Smooth muscle cell (in vitro differentiated cells): Measurements from ENCODE around the gene MIER3. TPM values are rescaled to one million over a fixed set of nuclear protein-coding genes. Genes with fewer than 3 reads are reported as not detected.

Experiments
- DNase-seq: peaks from one replicate; lab custom pipeline; 2025; ENCODE audit not compliant: unreplicated experiment; lab: John Stamatoyannopoulos, UW
- H2AFZ ChIP-seq: fragments of 200-600 bp; sonication (generic); 2 replicates; pipeline ENCODE4 v1.6.0; 2016; ENCODE audit warnings: antibody characterized with exemption, low read depth, mild to moderate bottlenecking
- H3F3A ChIP-seq: fragments of 200-600 bp; sonication (generic); 2 replicates; pipeline ENCODE4 v1.6.0; 2017; ENCODE audit warnings: antibody characterized with exemption, low read depth
- H3K27ac ChIP-seq: fragments of 200-600 bp; sonication (generic); 2 replicates; pipeline ENCODE4 v1.5.1; 2016; ENCODE audit warnings: low read depth, mild to moderate bottlenecking
- H3K27me3 ChIP-seq: fragments of 200-600 bp; sonication (generic); 2 replicates; pipeline ENCODE4 v1.6.1; 2016; ENCODE audit warnings: low read depth, mild to moderate bottlenecking
- H3K36me3 ChIP-seq: fragments of 200-600 bp; sonication (generic); 2 replicates; pipeline ENCODE4 v1.5.1; 2016; ENCODE audit warnings: low read depth
- H3K4me1 ChIP-seq: fragments of 200-600 bp; sonication (generic); 2 replicates; pipeline ENCODE4 v1.5.1; 2016; ENCODE audit warnings: low read depth
- H3K4me2 ChIP-seq: fragments of 200-600 bp; sonication (generic); 2 replicates; pipeline ENCODE4 v1.6.0; 2016; ENCODE audit warnings: mild to moderate bottlenecking
- H3K4me3 ChIP-seq: fragments of 200-600 bp; sonication (generic); 2 replicates; pipeline ENCODE4 v1.5.1; 2016; ENCODE audit warnings: mild to moderate bottlenecking
- H3K79me2 ChIP-seq: fragments of 200-600 bp; sonication (generic); 2 replicates; pipeline ENCODE4 v1.6.0; 2016; ENCODE audit warnings: low read depth, mild to moderate bottlenecking
- H3K9ac ChIP-seq: fragments of 200-600 bp; sonication (generic); 2 replicates; pipeline ENCODE4 v1.6.0; 2016; ENCODE audit warnings: low read depth
- H3K9me3 ChIP-seq: fragments of 200-600 bp; sonication (generic); replicated peaks from 2 replicates; pipeline ENCODE4 v1.5.1; 2016; ENCODE audit warnings: low read depth
- H4K20me1 ChIP-seq: fragments of 200-600 bp; sonication (generic); 2 replicates; pipeline ENCODE4 v1.6.0; 2016; ENCODE audit warnings: low read depth
- WGBS: methylation state at CpG from one replicate; pipeline ENCODE4 v1.1.7; 2016; ENCODE audit warnings: low lambda C conversion rate; 5-methylcytosine and 5-hydroxymethylcytosine counted together
- polyA plus RNA-seq: library from polyadenylated mRNA; unstranded; fragments of >200 nt; fragmentation: Nextera tagmentation; extraction: Ambion mirVana; gene quantifications from 2 replicates; pipeline ENCODE4 v1.2.1, GENCODE V29; 2016
- total RNA-seq: library from RNA; depleted of rRNA; stranded (reverse); fragments of >200 nt; gene quantifications from 2 replicates; pipeline ENCODE4 v1.2.3, GENCODE V29; 2014
- TF ChIP-seq, protein P1 (sequence below): fragments of 200-600 bp; sonication (generic); IDR thresholded peaks from 2 replicates; pipeline ENCODE4 v1.5.1; 2017; ENCODE audit warnings: borderline replicate concordance, mild to moderate bottlenecking, antibody characterized with exemption; ENCODE audit not compliant: insufficient read depth, poor library complexity, severe bottlenecking

Gene MIER3
- total and polyA plus RNA-seq, 2 experiments from 2014 or later, result 4.1 to 23.4 TPM

DNA sequence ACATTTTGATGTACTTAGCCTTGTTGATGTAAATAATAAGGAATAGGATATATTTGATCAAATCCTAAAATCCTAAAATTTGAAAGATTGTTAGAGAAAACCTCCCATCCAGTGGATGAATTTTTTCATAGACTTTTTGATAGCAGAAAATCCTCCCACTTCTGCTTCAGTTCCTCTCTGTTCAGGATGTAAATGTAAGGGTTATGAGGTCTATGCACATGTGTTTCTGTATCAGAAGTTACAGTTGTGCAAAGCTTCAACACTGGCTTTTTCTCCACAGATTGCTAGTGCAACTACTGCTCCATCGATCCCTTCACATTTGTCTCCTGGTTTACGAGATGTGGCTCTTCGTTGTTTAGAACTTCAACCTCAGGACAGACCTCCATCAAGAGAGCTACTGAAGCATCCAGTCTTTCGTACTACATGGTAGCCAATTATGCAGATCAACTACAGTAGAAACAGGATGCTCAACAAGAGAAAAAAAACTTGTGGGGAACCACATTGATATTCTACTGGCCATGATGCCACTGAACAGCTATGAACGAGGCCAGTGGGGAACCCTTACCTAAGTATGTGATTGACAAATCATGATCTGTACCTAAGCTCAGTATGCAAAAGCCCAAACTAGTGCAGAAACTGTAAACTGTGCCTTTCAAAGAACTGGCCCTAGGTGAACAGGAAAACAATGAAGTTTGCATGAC, 58.5 kb downstream of the MIER3 start:
- H2AFZ ChIP-seq, result no peak overlapping the region
- H3K9ac ChIP-seq, result no peak overlapping the region
- no peak for DNase-seq
- peaks cover 6% of the 10 kb centered on the region for H3K79me2 ChIP-seq
- H3K4me2 ChIP-seq, result no peak overlapping the region
- H3K27ac ChIP-seq, result no peak overlapping the region
- no peaks in the 10 kb centered on the region for H3K27me3 ChIP-seq
- peaks cover 24% of the 10 kb centered on the region for H3K36me3 ChIP-seq
- H3K4me1 ChIP-seq, result no peaks in the 10 kb centered on the region
- no peak overlapping the region for H3K4me3 ChIP-seq
- WGBS, result 95% methylated on average over 5 of the region's 5 CpGs
- H4K20me1 ChIP-seq, result no peaks in the 10 kb centered on the region
- no peaks in the 10 kb centered on the region for H3K9me3 ChIP-seq
- TF ChIP-seq, protein P1, sequence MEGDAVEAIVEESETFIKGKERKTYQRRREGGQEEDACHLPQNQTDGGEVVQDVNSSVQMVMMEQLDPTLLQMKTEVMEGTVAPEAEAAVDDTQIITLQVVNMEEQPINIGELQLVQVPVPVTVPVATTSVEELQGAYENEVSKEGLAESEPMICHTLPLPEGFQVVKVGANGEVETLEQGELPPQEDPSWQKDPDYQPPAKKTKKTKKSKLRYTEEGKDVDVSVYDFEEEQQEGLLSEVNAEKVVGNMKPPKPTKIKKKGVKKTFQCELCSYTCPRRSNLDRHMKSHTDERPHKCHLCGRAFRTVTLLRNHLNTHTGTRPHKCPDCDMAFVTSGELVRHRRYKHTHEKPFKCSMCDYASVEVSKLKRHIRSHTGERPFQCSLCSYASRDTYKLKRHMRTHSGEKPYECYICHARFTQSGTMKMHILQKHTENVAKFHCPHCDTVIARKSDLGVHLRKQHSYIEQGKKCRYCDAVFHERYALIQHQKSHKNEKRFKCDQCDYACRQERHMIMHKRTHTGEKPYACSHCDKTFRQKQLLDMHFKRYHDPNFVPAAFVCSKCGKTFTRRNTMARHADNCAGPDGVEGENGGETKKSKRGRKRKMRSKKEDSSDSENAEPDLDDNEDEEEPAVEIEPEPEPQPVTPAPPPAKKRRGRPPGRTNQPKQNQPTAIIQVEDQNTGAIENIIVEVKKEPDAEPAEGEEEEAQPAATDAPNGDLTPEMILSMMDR, result no peak
- H3F3A ChIP-seq, result no peaks in the 10 kb centered on the region

DNA sequence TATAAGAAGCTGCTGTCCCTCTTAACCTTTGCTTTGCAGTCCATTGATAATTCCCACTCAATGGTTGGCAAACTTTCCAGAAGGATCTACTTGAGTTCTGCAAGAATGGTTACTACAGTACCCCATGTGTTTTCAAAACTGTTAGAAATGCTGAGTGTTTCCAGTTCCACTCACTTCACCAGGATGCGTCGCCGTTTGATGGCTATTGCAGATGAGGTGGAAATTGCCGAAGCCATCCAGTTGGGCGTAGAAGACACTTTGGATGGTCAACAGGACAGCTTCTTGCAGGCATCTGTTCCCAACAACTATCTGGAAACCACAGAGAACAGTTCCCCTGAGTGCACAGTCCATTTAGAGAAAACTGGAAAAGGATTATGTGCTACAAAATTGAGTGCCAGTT, 70.4 kb downstream of the MIER3 start:
- 98% methylated on average over 5 of the region's 5 CpGs for WGBS
- Histone ChIP-seq H3K27ac (no peak overlapping the region), H3K79me2 (no peaks in the 10 kb centered on the region), H3K4me3 (no peak overlapping the region), H4K20me1 (peaks cover 14% of the 10 kb centered on the region), H2AFZ (no peak overlapping the region), H3K36me3 (peaks cover 44% of the 10 kb centered on the region), H3K9me3 (no peaks in the 10 kb centered on the region), H3F3A (no peaks in the 10 kb centered on the region), H3K4me1 (no peaks in the 10 kb centered on the region), H3K9ac (no peak overlapping the region), H3K4me2 (no peak overlapping the region), H3K27me3 (no peaks in the 10 kb centered on the region)
- TF ChIP-seq, protein P1, result no peak
- no peak for DNase-seq

DNA sequence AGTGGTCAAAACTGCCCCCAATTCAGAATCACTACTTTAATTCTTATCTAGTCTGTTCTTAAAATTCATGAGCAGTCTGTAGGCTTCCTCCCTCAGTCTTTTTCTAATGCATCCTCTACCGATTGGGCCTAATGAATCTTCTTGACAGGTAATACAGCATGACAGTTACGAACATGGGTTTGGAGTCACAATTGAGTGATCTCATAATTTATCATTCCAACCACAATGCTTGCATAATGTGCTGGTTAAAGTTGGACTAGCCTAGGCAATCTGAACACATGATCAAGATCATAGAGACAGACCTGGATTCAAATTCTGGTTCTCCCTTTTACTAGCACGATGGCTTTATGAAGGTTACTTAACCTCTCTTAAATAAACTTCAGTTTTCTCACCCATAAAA, 75.6 kb downstream of the MIER3 start:
- WGBS, result 89% methylated on average over 3 of the region's 3 CpGs
- Histone ChIP-seq H3F3A (no peaks in the 10 kb centered on the region), H3K9ac (no peak overlapping the region), H3K27me3 (no peaks in the 10 kb centered on the region), H4K20me1 (peaks cover 18% of the 10 kb centered on the region), H3K27ac (no peak overlapping the region), H2AFZ (no peak overlapping the region), H3K9me3 (no peaks in the 10 kb centered on the region), H3K36me3 (peaks cover 56% of the 10 kb centered on the region), H3K4me2 (no peak overlapping the region), H3K4me1 (no peaks in the 10 kb centered on the region), H3K79me2 (peaks cover 12% of the 10 kb centered on the region), H3K4me3 (no peak overlapping the region)
- TF ChIP-seq, protein P1, result no peak
- no peak for DNase-seq

DNA sequence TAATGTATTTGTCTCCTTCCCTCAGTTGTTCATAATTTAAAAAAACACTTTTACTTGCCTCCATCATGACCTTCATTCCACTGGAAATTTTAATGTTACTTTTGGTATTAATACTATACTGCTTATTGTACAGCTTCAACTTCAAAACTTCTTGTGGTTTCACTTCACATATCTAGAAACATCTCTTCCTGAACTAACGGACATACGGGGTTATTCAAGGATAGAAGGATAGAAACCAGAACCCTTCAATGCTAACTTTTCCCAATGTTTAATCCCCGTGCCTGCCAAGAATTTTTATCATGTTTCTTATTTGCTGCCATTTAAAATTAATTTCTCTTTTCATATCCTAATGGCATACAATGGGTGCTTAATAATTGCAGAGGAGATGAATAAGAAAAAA, 78.9 kb downstream of the MIER3 start:
- H3K9ac ChIP-seq, result no peak overlapping the region
- H3K27me3 ChIP-seq, result no peaks in the 10 kb centered on the region
- 88% methylated on average over 3 of the region's 3 CpGs for WGBS
- H3K9me3 ChIP-seq, result no peaks in the 10 kb centered on the region
- H3K4me3 ChIP-seq, result no peak overlapping the region
- H3K27ac ChIP-seq, result no peak overlapping the region
- no peak for DNase-seq
- peaks cover 18% of the 10 kb centered on the region for H4K20me1 ChIP-seq
- no peak overlapping the region for H2AFZ ChIP-seq
- H3K36me3 ChIP-seq, result peaks cover 49% of the 10 kb centered on the region
- H3K4me1 ChIP-seq, result no peaks in the 10 kb centered on the region
- H3F3A ChIP-seq, result no peaks in the 10 kb centered on the region
- peaks cover 18% of the 10 kb centered on the region for H3K79me2 ChIP-seq
- TF ChIP-seq, protein P1, result no peak
- no peak overlapping the region for H3K4me2 ChIP-seq
